ENCODE results near the gene RND1. TPM values are rescaled to one million over a fixed set of nuclear protein-coding genes. Genes with fewer than 3 reads are reported as not detected.

The RND1 gene
- total and polyA plus RNA-seq, 2 of the 13 experiments (the other 11 are each of a cell fraction or from before 2014, with no cell fraction given): 1.8 to 1.9 TPM

DNA sequence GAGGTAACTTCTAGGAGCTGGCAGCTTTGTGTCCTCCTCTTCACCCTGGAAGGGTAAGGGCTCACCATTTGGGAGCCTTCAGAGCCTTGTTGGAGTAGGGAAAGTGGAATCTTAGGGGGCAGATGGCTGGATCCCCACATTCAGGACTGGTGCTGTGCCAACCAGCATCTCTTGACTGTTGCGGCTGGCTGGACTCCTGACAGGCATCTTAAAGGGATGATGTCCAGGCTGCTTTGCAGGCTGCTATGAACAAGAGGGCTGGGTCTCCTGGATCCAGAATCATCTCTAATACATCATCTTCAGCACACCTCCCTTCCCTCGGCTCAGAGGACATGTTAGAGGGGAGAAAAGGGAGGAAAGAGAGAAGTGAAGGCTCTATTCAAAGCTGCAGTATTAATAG lies 43.0 kb downstream of the RND1 start:
- Histone ChIP-seq H3K27ac (ENCODE audit: extremely low read length, insufficient read depth, low read length) (no peak overlapping the region), H3K27me3 (ENCODE audit: control insufficient read depth in 1 of 2, insufficient read depth in 2 of 2, low read length in 2 of 2) (peaks cover 8 to 72% of the 10 kb centered on the region in 2 experiments; a peak in 4 of 5 replicates), H4K20me1 (ENCODE audit: insufficient read depth, low read length) (no peaks in the 10 kb centered on the region; the same call in 1 of the 2 replicates), H3K36me3 (replicated peaks in 1 of 2; ENCODE audit: control insufficient read depth in 1 of 2, insufficient read depth in 2 of 2, low read length in 2 of 2) (no peaks in the 10 kb centered on the region), H3K4me2 (ENCODE audit: low read depth, low read length) (no peak overlapping the region), H2AFZ (ENCODE audit: low read length) (no peak overlapping the region), H3K4me3 (replicated peaks in 1 of 3; ENCODE audit: insufficient read depth in 1 of 3, low read depth in 2 of 3, low read length in 3 of 3) (no peak overlapping the region), H3K9ac (ENCODE audit: insufficient read depth, low read depth, low read length) (no peak overlapping the region), H3K9me3 (ENCODE audit: low read length) (no peaks in the 10 kb centered on the region), H3K4me1 (ENCODE audit: insufficient read depth, low read length) (peaks cover 6% of the 10 kb centered on the region; the same call in 1 of the 2 replicates), H3K79me2 (ENCODE audit: insufficient read depth, low read length) (no peaks in the 10 kb centered on the region)
- WGBS (ENCODE audit: low lambda C conversion rate): 10% methylated on average over 2 of the region's 2 CpGs
- no TSS peak for BruUV-seq (replicated peaks)
- ATAC-seq (no peak), DNase-seq (ENCODE audit: low spot score) (no peak), FAIRE-seq (no peak)
- POLR2A ChIA-PET: no interaction called here
- CTCF ChIA-PET (ENCODE audit: low intra/inter-chr PET ratio, low total read pairs): no interaction called here
- in situ Hi-C loops (cut with HindIII; ENCODE audit: extremely low pct_ligation_motif_present, low pct_unique_long_range_greater_than_20kb): no loop called here
- intact Hi-C loops (cut with micrococcal nuclease; ENCODE audit: unreplicated experiment): no loop called here
- TF ChIP-seq KLF11 (CRISPR knock-in tag; IDR thresholded peaks at IDR 0.05) (no peak), TBX3 (IDR thresholded peaks at IDR 0.05; ENCODE audit: borderline replicate concordance) (no peak), TOE1 (CRISPR knock-in tag; IDR thresholded peaks at IDR 0.05) (no peak), ZNF737 (CRISPR knock-in tag; IDR thresholded peaks at IDR 0.05; ENCODE audit: borderline replicate concordance) (no peak), PHB2 (IDR thresholded peaks at IDR 0.05; ENCODE audit: partially characterized antibody) (no peak), ZNF24 (IDR thresholded peaks at IDR 0.05) (no peak), HNRNPL (IDR thresholded peaks at IDR 0.05; ENCODE audit: low read depth, low read length) (no peak), ETV5 (CRISPR knock-in tag; IDR thresholded peaks at IDR 0.05; ENCODE audit: borderline replicate concordance) (no peak), NFKB2 (CRISPR knock-in tag; IDR thresholded peaks at IDR 0.05; ENCODE audit: borderline replicate concordance) (no peak), ELF4 (CRISPR knock-in tag; IDR thresholded peaks at IDR 0.05; ENCODE audit: borderline replicate concordance) (no peak), ZFP90 (CRISPR knock-in tag; IDR thresholded peaks at IDR 0.05; ENCODE audit: borderline replicate concordance) (no peak), HDAC6 (IDR thresholded peaks at IDR 0.05; ENCODE audit: low read depth, low read length) (no peak), ZNF350 (CRISPR knock-in tag; IDR thresholded peaks at IDR 0.05; ENCODE audit: borderline replicate concordance, low read depth) (no peak)
- TF ChIP-seq, protein P1, sequence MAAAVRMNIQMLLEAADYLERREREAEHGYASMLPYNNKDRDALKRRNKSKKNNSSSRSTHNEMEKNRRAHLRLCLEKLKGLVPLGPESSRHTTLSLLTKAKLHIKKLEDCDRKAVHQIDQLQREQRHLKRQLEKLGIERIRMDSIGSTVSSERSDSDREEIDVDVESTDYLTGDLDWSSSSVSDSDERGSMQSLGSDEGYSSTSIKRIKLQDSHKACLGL (CRISPR knock-in tag; IDR thresholded peaks at IDR 0.05): no peak
- TF ChIP-seq, protein P2, sequence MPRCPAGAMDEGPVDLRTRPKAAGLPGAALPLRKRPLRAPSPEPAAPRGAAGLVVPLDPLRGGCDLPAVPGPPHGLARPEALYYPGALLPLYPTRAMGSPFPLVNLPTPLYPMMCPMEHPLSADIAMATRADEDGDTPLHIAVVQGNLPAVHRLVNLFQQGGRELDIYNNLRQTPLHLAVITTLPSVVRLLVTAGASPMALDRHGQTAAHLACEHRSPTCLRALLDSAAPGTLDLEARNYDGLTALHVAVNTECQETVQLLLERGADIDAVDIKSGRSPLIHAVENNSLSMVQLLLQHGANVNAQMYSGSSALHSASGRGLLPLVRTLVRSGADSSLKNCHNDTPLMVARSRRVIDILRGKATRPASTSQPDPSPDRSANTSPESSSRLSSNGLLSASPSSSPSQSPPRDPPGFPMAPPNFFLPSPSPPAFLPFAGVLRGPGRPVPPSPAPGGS (CRISPR knock-in tag; IDR thresholded peaks at IDR 0.05): no peak
- TF ChIP-seq, protein P3, sequence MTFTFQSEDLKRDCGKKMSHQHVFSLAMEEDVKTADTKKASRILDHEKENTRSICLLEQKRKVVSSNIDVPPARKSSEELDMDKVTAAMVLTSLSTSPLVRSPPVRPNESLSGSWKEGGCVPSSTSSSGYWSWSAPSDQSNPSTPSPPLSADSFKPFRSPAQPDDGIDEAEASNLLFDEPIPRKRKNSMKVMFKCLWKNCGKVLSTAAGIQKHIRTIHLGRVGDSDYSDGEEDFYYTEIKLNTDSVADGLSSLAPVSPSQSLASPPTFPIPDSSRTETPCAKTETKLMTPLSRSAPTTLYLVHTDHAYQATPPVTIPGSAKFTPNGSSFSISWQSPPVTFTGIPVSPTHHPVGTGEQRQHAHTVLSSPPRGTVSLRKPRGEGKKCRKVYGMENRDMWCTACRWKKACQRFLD (CRISPR knock-in tag; IDR thresholded peaks at IDR 0.05; ENCODE audit: borderline replicate concordance): no peak

All from HepG2 (cell line).